Measurements from ENCODE around the gene TNFRSF12A. TPM values are rescaled to one million over a fixed set of nuclear protein-coding genes. Genes with fewer than 3 reads are reported as not detected.

The TNFRSF12A gene
- total and polyA plus RNA-seq, 9 of the 15 experiments (the other 6 are each of a cell fraction or from before 2014, with no cell fraction given) = 0.41 to 61.8 (median 26.5) TPM

- TF ChIP-seq CTCFL (IDR thresholded peaks at IDR 0.05; ENCODE audit: borderline replicate concordance, insufficient read depth, low read depth, low read length, poor library complexity, severe bottlenecking) = peak; percentile 70
- TF ChIP-seq NKRF (IDR thresholded peaks at IDR 0.05; ENCODE audit: borderline replicate concordance) = peak; percentile 46; the same call in 1 of the 2 replicates
- no peak for TF ChIP-seq NCOA4 (IDR thresholded peaks at IDR 0.05; ENCODE audit: partially characterized antibody)
- TF ChIP-seq RAD21 (CRISPR knock-in tag; conservative IDR thresholded peaks at IDR 0.05 in 1 of 2, IDR thresholded peaks at IDR 0.05 in 1 of 2) = peak; percentile 94 to 97
- TF ChIP-seq ATF1 (CRISPR knock-in tag; IDR thresholded peaks at IDR 0.05) = no peak
- peak; percentile 55 for TF ChIP-seq ATF1 (tag; IDR thresholded peaks at IDR 0.05)
- TF ChIP-seq RB1 (IDR thresholded peaks at IDR 0.05; ENCODE audit: low read depth) = peak; percentile 91
- 0 out of 2 replicates have a peak, but pooled peaks have one; percentile 21 for TF ChIP-seq SAFB (IDR thresholded peaks at IDR 0.05; ENCODE audit: borderline replicate concordance, low read depth, low read length)
- TF ChIP-seq MTA3 (IDR thresholded peaks at IDR 0.05; ENCODE audit: borderline replicate concordance) = peak; percentile 60; the same call in 1 of the 2 replicates
- no peak for TF ChIP-seq XRCC4 (IDR thresholded peaks at IDR 0.05; ENCODE audit: extremely low read depth, insufficient read depth, insufficient read length)
- TF ChIP-seq POLR2G (IDR thresholded peaks at IDR 0.05; ENCODE audit: low read depth, low read length) = peak; percentile 82
- TF ChIP-seq C11orf30 (IDR thresholded peaks at IDR 0.05; ENCODE audit: low read depth) = peak; percentile 37; the same call in 1 of the 2 replicates
- peak in 1 of 2 experiments; percentile 66; a peak in 1 of 4 replicates for TF ChIP-seq TEAD1 (CRISPR knock-in tag; IDR thresholded peaks at IDR 0.05)
- TF ChIP-seq MTA2 (IDR thresholded peaks at IDR 0.05; ENCODE audit: low read depth) = no peak
- TF ChIP-seq TCF7L2 (IDR thresholded peaks at IDR 0.05; ENCODE audit: low read depth, low read length) = no peak
- TF ChIP-seq E2F6 (IDR thresholded peaks at IDR 0.05; ENCODE audit: borderline replicate concordance in 1 of 2, extremely low read depth in 1 of 2, insufficient read depth in 1 of 2, insufficient read length in 1 of 2, low read depth in 1 of 2, low read length in 1 of 2, poor library complexity in 1 of 2, severe bottlenecking in 1 of 2) = peak in 1 of 2 experiments; percentile 61
- peak; percentile 52; the same call in 1 of the 2 replicates for TF ChIP-seq NR4A1 (CRISPR knock-in tag; IDR thresholded peaks at IDR 0.05)
- TF ChIP-seq NR4A1 (tag; IDR thresholded peaks at IDR 0.05) = no peak; the same call in 1 of the 2 replicates
- 0 out of 2 replicates have a peak, but pooled peaks have one; percentile 41 for TF ChIP-seq POLR2AphosphoS5 (IDR thresholded peaks at IDR 0.05; ENCODE audit: control insufficient read depth, insufficient read depth, low read depth, low read length)
- TF ChIP-seq TCF3 (CRISPR knock-in tag; IDR thresholded peaks at IDR 0.05) = no peak
- TF ChIP-seq FUS (optimal IDR thresholded peaks at IDR 0.05; ENCODE audit: low read depth, low read length) = peak; percentile 62
- TF ChIP-seq HMGN3 (IDR thresholded peaks at IDR 0.05; ENCODE audit: borderline replicate concordance, extremely low read depth, insufficient read length, low read depth, low read length) = peak; percentile 46
Measured at GRCh38 chr16:3059041-3059722, 39.0 kb downstream of the TNFRSF12A start (continued).

Measured in K562 (cell line).